PC-3 (cell line): Measurements from ENCODE around the gene LTB. TPM values are rescaled to one million over a fixed set of nuclear protein-coding genes. Genes with fewer than 3 reads are reported as not detected.

Experiments used
- ATAC-seq: fragments of 200-7000 bp; cut with Tn5 transposase; 2 replicates; pipeline ENCODE4 v1.9.1; 2020; ENCODE audit warnings: mild to moderate bottlenecking, moderate library complexity
- BruUV-seq: library from RNA; stranded (reverse); fragments of 400-500 nt; replicated peaks from 2 replicates; lab custom pipeline; 2021; lab: Mats Ljungman, UMichigan
- CTCF ChIA-PET: fragments of 300-600 bp; sonication (Branson Sonifier 250); formaldehyde crosslinking; loops from one replicate; lab custom pipeline; 2022; ENCODE audit warnings: antibody characterized with exemption; lab: Charles Lee
- POLR2A ChIA-PET: fragments of 300-600 bp; sonication (Branson Sonifier 250); formaldehyde crosslinking; loops from one replicate; lab custom pipeline; 2022; ENCODE audit warnings: antibody characterized with exemption; ENCODE audit not compliant: unreplicated experiment; lab: Charles Lee
- DNase-seq: peaks from one replicate; pipeline ENCODE4 v3.0.0-alpha.2; 2015
- H2AFZ ChIP-seq: fragments of 300-600 bp; sonication (generic); 2 replicates; pipeline ENCODE4 v1.6.0; 2016; ENCODE audit warnings: antibody characterized with exemption, low read length
- H3F3A ChIP-seq: fragments of 300-600 bp; sonication (generic); one replicate; pipeline ENCODE4 v1.6.0; 2017; ENCODE audit warnings: antibody characterized with exemption, low read length, control low read depth, mild to moderate bottlenecking; ENCODE audit not compliant: unreplicated experiment
- H3K27ac ChIP-seq: fragments of 300-600 bp; sonication (generic); 2 replicates; pipeline ENCODE4 v1.5.1; 2016; ENCODE audit warnings: mild to moderate bottlenecking, low read length
- H3K27me3 ChIP-seq: fragments of 300-600 bp; sonication (generic); 2 replicates; pipeline ENCODE4 v1.6.1; 2016; ENCODE audit warnings: low read length, mixed read lengths
- H3K36me3 ChIP-seq: fragments of 300-600 bp; sonication (generic); 2 replicates; pipeline ENCODE4 v1.6.1; 2016; ENCODE audit warnings: low read depth, mixed run types, low read length, mixed read lengths
- H3K4me1 ChIP-seq: fragments of 300-600 bp; sonication (generic); 2 replicates; pipeline ENCODE4 v1.5.1; 2016; ENCODE audit warnings: low read length; ENCODE audit not compliant: insufficient read depth
- H3K4me2 ChIP-seq: fragments of 300-600 bp; sonication (generic); 2 replicates; pipeline ENCODE4 v1.6.0; 2016; ENCODE audit warnings: low read length
- H3K4me3 ChIP-seq: fragments of 300-600 bp; sonication (generic); 2 replicates; pipeline ENCODE4 v1.5.1; 2016; ENCODE audit warnings: mild to moderate bottlenecking, low read length, mixed read lengths
- H3K79me2 ChIP-seq: fragments of 300-600 bp; sonication (generic); 2 replicates; pipeline ENCODE4 v1.6.1; 2017; ENCODE audit warnings: low read length, mixed read lengths
- H3K9ac ChIP-seq: fragments of 300-600 bp; sonication (generic); 2 replicates; pipeline ENCODE4 v1.6.0; 2016; ENCODE audit warnings: mild to moderate bottlenecking, low read length
- H3K9me2 ChIP-seq: fragments of 300-600 bp; sonication (generic); replicated peaks from 2 replicates; pipeline ENCODE4 v1.6.1; 2016; ENCODE audit warnings: mixed run types, low read length, mixed read lengths
- H3K9me3 ChIP-seq: fragments of 300-600 bp; sonication (generic); 2 replicates; pipeline ENCODE4 v1.6.1; 2016; ENCODE audit warnings: low read length, mixed read lengths
- H4K20me1 ChIP-seq: fragments of 300-600 bp; sonication (generic); 2 replicates; pipeline ENCODE4 v1.6.1; 2016; ENCODE audit warnings: low read length, mixed read lengths
- EZH2 ChIP-seq: fragments of 300-600 bp; sonication (generic); IDR thresholded peaks from one replicate; pipeline ENCODE4 v1.6.1; 2017; ENCODE audit warnings: antibody characterized with exemption, mild to moderate bottlenecking, low read length; ENCODE audit not compliant: unreplicated experiment
- EZH2phosphoT487 ChIP-seq: fragments of 300-600 bp; sonication (generic); IDR thresholded peaks from 2 replicates; pipeline ENCODE4 v1.6.1; 2018; ENCODE audit warnings: mild to moderate bottlenecking, antibody characterized with exemption, low read length, borderline replicate concordance
- intact Hi-C: fragments of 100-400 bp; cut with micrococcal nuclease; formaldehyde crosslinking; loops from 2 replicates; pipeline ENCODE4 v1.9.0; 2023
- total RNA-seq: library from RNA; depleted of rRNA; stranded (reverse); fragments of >200 nt; gene quantifications from 2 replicates; pipeline ENCODE4 v1.2.3, GENCODE V29; 2014
- TF ChIP-seq, protein P1 (sequence below): fragments of 300-600 bp; sonication (generic); conservative IDR thresholded peaks from 2 replicates; pipeline ENCODE4 v1.5.1; 2017; ENCODE audit warnings: antibody characterized with exemption, low read depth, mild to moderate bottlenecking, low read length

LTB gene
- total RNA-seq, 1 experiment from 2014 or later: 1.5 TPM

DNA sequence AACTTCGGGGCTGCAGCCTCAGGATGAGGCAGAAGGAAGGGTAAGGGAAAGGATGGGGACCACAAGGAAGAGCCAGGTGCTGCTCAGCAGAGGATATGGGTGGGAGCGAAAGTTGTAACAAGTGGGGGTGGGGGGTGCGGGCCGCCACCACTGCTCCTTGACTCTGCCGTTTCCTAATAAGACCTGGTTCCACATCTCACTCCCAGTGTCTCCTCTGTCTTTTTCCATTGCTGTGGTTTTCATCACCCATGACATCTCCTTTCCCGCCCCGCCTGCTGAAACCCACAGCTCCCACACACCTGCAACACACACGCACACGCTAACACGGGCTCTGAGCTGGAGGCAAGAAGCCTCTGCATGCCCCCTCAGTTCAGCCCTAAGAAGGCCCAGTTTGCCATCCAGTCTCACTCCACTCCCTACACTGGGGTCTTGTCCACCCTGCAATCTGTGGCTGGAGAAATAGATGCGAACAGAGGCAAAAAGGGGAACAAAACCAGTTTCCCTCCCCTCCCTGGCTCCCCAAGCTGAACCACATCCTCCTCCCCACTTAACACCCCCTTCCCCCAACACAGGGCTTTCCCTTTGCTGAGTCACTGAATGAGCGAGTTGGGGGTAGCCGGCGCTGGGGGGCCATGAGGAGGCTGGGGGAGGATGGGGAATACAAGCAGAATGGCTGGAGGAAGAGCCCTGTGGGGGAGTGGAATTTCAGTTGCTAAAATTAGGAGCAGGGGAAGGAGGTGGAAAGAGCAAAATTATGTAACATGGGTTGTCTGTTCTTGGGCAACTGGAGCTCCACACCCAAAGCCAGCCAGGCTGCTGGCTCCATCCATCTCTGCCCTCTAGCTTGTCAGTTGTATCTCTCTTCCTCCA lies 23.4 kb downstream of the LTB start:
- CTCF ChIA-PET: no interaction called here
- DNase-seq: no peak
- no peak for ATAC-seq
- POLR2A ChIA-PET: no interaction called here
- peaks cover 23% of the 10 kb centered on the region for H3K4me1 ChIP-seq
- H3F3A ChIP-seq: no peaks in the 10 kb centered on the region
- no peaks in the 10 kb centered on the region for H3K27me3 ChIP-seq
- H3K27ac ChIP-seq: no peak overlapping the region; the same call in 1 of the 2 replicates
- intact Hi-C loops: no loop called here
- H2AFZ ChIP-seq: no peak overlapping the region
- BruUV-seq: no TSS peak
- no peaks in the 10 kb centered on the region for H4K20me1 ChIP-seq
- no peak overlapping the region for H3K9ac ChIP-seq
- H3K9me3 ChIP-seq: no peaks in the 10 kb centered on the region
- TF ChIP-seq EZH2phosphoT487 (no peak), EZH2 (no peak)
- TF ChIP-seq, protein P1, sequence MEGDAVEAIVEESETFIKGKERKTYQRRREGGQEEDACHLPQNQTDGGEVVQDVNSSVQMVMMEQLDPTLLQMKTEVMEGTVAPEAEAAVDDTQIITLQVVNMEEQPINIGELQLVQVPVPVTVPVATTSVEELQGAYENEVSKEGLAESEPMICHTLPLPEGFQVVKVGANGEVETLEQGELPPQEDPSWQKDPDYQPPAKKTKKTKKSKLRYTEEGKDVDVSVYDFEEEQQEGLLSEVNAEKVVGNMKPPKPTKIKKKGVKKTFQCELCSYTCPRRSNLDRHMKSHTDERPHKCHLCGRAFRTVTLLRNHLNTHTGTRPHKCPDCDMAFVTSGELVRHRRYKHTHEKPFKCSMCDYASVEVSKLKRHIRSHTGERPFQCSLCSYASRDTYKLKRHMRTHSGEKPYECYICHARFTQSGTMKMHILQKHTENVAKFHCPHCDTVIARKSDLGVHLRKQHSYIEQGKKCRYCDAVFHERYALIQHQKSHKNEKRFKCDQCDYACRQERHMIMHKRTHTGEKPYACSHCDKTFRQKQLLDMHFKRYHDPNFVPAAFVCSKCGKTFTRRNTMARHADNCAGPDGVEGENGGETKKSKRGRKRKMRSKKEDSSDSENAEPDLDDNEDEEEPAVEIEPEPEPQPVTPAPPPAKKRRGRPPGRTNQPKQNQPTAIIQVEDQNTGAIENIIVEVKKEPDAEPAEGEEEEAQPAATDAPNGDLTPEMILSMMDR: no peak
- no peak overlapping the region for H3K4me2 ChIP-seq
- H3K79me2 ChIP-seq: no peaks in the 10 kb centered on the region
- H3K36me3 ChIP-seq: peaks cover 16% of the 10 kb centered on the region
- no peak overlapping the region for H3K4me3 ChIP-seq
- H3K9me2 ChIP-seq: no peaks in the 10 kb centered on the region

DNA sequence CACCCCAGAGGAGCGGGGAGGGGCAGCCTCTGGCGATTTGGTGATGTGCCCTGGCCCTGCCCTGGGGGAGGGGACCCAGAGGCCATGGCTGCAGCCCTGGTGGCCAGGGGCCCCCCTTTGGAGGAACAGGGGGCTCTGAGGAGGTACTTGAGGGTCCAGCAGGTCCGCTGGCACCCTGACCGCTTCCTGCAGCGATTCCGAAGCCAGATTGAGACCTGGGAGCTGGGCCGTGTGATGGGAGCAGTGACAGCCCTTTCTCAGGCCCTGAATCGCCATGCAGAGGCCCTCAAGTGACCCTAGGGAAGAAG lies 24.0 kb downstream of the LTB start:
- Histone ChIP-seq H3K4me2 (no peak overlapping the region), H3K4me3 (no peak overlapping the region), H3K4me1 (peaks cover 23% of the 10 kb centered on the region), H3K27ac (no peak overlapping the region), H3K36me3 (peaks cover 19% of the 10 kb centered on the region), H3K27me3 (no peaks in the 10 kb centered on the region), H2AFZ (no peak overlapping the region), H3K9ac (no peak overlapping the region), H4K20me1 (no peaks in the 10 kb centered on the region), H3F3A (no peaks in the 10 kb centered on the region), H3K79me2 (no peaks in the 10 kb centered on the region), H3K9me2 (no peaks in the 10 kb centered on the region), H3K9me3 (no peaks in the 10 kb centered on the region)
- intact Hi-C loops: no loop called here
- no peak for ATAC-seq
- POLR2A ChIA-PET: no interaction called here
- TF ChIP-seq, protein P1: no peak
- TF ChIP-seq EZH2: no peak
- TF ChIP-seq EZH2phosphoT487: no peak
- DNase-seq: no peak
- BruUV-seq: no TSS peak
- CTCF ChIA-PET: no interaction called here
